H1 (cell line): Measurements from ENCODE around the gene HTR1D. TPM values are rescaled to one million over a fixed set of nuclear protein-coding genes. Genes with fewer than 3 reads are reported as not detected.
"Not testable (repeated sequence)": the region's sequence is repeated elsewhere in the genome, so short reads cannot be mapped to it uniquely, and the experiment has no call there.

Experiments used
- CTCF ChIA-PET: fragments of 300-600 bp; sonication (Branson Sonifier 250); formaldehyde crosslinking; loops from one replicate; lab custom pipeline; 2021; ENCODE audit not compliant: partially characterized antibody; lab: Charles Lee
- POLR2A ChIA-PET: fragments of 300-600 bp; sonication (Branson Sonifier 250); formaldehyde crosslinking; loops from one replicate; lab custom pipeline; 2021; ENCODE audit warnings: inconsistent platforms; ENCODE audit not compliant: partially characterized antibody; lab: Charles Lee
- DNase-seq, 2 experiments: peaks; one replicate each; pipeline versions ENCODE4 v3.0.0 to v3.0.0-alpha.2; 2010 to 2022; ENCODE audit warnings: low spot score in 2 of 2, low read depth in 1 of 2, mixed read lengths in 1 of 2
- FAIRE-seq: peaks from 2 replicates; lab custom pipeline; 2011; peaks lifted over from hg19 to GRCh38; lab: Jason Lieb, UNC
- H2AFZ ChIP-seq: 2 replicates; pipeline ENCODE4 v1.8.1; 2012; ENCODE audit warnings: low read length, inconsistent platforms
- H2AK5ac ChIP-seq: 2 replicates; pipeline ENCODE4 v1.6.1; 2013; ENCODE audit warnings: low read depth, low read length
- H2BK120ac ChIP-seq: replicated peaks from 2 replicates; pipeline ENCODE3; 2013; ENCODE audit warnings: low read depth, low read length, inconsistent platforms
- H2BK12ac ChIP-seq: 2 replicates; pipeline ENCODE4 v1.6.1; 2013; ENCODE audit warnings: low read depth, low read length
- H2BK15ac ChIP-seq: 2 replicates; pipeline ENCODE4 v1.6.1; 2013; ENCODE audit warnings: low read length
- H2BK20ac ChIP-seq: 2 replicates; pipeline ENCODE4 v1.6.1; 2013; ENCODE audit warnings: low read length
- H2BK5ac ChIP-seq: 2 replicates; pipeline ENCODE4 v1.6.1; 2013; ENCODE audit warnings: low read depth, low read length
- H3K14ac ChIP-seq: 2 replicates; pipeline ENCODE4 v1.6.1; 2013; ENCODE audit warnings: inconsistent platforms; ENCODE audit not compliant: insufficient read length
- H3K18ac ChIP-seq: 2 replicates; pipeline ENCODE4 v1.6.1; 2013; ENCODE audit warnings: low read length; ENCODE audit errors: extremely low read depth
- H3K23ac ChIP-seq: 2 replicates; pipeline ENCODE4 v1.6.1; 2013; ENCODE audit warnings: inconsistent platforms; ENCODE audit not compliant: insufficient read length
- H3K23me2 ChIP-seq: 2 replicates; pipeline ENCODE4 v1.6.1; 2013; ENCODE audit warnings: low read depth, low read length
- H3K27ac ChIP-seq: 2 replicates; pipeline ENCODE4 v1.6.1; 2011; ENCODE audit warnings: low read depth, low read length, inconsistent platforms
- H3K27me3 ChIP-seq, 4 experiments: replicated peaks in 1 of 4; 1 replicate in 1 of 4; 2 replicates in 3 of 4; pipeline versions ENCODE4 v1.6.1 to v1.8.1; 2011 to 2013; ENCODE audit warnings: low read length in 3 of 4, mild to moderate bottlenecking in 3 of 4, inconsistent platforms in 2 of 4, mixed read lengths in 2 of 4, moderate library complexity in 1 of 4; ENCODE audit not compliant: control insufficient read depth in 3 of 4, insufficient read depth in 3 of 4; ENCODE audit errors: extremely low read depth in 1 of 4
- H3K36me3 ChIP-seq, 4 experiments: 2 replicates each; pipeline versions ENCODE4 v1.6.1 to v1.8.1; 2011 to 2013; ENCODE audit warnings: mild to moderate bottlenecking in 4 of 4, low read length in 3 of 4, moderate library complexity in 2 of 4, control low read depth in 1 of 4, inconsistent platforms in 1 of 4; ENCODE audit not compliant: insufficient read depth in 4 of 4, control insufficient read depth in 2 of 4
- H3K4ac ChIP-seq: replicated peaks from 2 replicates; pipeline ENCODE3; 2013; ENCODE audit warnings: low read length, low read depth, mixed read lengths, inconsistent platforms; ENCODE audit not compliant: insufficient read length
- H3K4me1 ChIP-seq, 4 experiments: replicated peaks in 1 of 4; 1 replicate in 1 of 4; 2 replicates in 3 of 4; pipeline versions ENCODE4 v1.6.1 to v1.8.1; 2011 to 2013; ENCODE audit warnings: low read length in 3 of 4, inconsistent platforms in 2 of 4, mixed read lengths in 1 of 4; ENCODE audit not compliant: insufficient read depth in 4 of 4, control insufficient read depth in 3 of 4
- H3K4me2 ChIP-seq, 2 experiments: 2 replicates each; pipeline versions ENCODE4 v1.6.1 to v1.8.1; 2011 to 2013; ENCODE audit warnings: low read depth in 2 of 2, low read length in 2 of 2, control low read depth in 1 of 2, inconsistent platforms in 1 of 2, mild to moderate bottlenecking in 1 of 2; ENCODE audit not compliant: insufficient read depth in 1 of 2
- H3K4me3 ChIP-seq, 4 experiments: fragments of 200-600, 300-600 bp in 1 of 4; sonication (generic), shearing (Covaris generic), sonication (Bioruptor Twin) in 1 of 4; 2 replicates each; pipeline versions ENCODE4 v1.5.1 to v1.8.1; 2011 to 2016; ENCODE audit warnings: low read length in 4 of 4, low read depth in 3 of 4, control low read depth in 2 of 4, inconsistent platforms in 2 of 4, mild to moderate bottlenecking in 2 of 4, mixed read lengths in 1 of 4, moderate library complexity in 1 of 4; ENCODE audit not compliant: insufficient read depth in 2 of 4; ENCODE audit errors: extremely low read depth in 1 of 4
- H3K56ac ChIP-seq: replicated peaks from 2 replicates; pipeline ENCODE3; 2013; ENCODE audit warnings: low read depth, mild to moderate bottlenecking, mixed read lengths, low read length, inconsistent platforms; ENCODE audit not compliant: insufficient read length
- H3K79me1 ChIP-seq: 2 replicates; pipeline ENCODE4 v1.6.1; 2013; ENCODE audit warnings: low read depth, low read length, control low read depth
- H3K79me2 ChIP-seq, 2 experiments: 2 replicates each; pipeline versions ENCODE4 v1.6.1 to v1.8.1; 2012 to 2013; ENCODE audit warnings: low read length in 2 of 2, mild to moderate bottlenecking in 2 of 2, inconsistent platforms in 1 of 2; ENCODE audit not compliant: insufficient read depth in 2 of 2, control insufficient read depth in 1 of 2
- H3K9ac ChIP-seq, 4 experiments: replicated peaks in 1 of 4; 1 replicate in 1 of 4; 2 replicates in 3 of 4; pipeline versions ENCODE4 v1.6.1 to v1.8.1; 2011 to 2013; ENCODE audit warnings: low read depth in 3 of 4, low read length in 3 of 4, control low read depth in 2 of 4, mild to moderate bottlenecking in 2 of 4, moderate library complexity in 2 of 4, inconsistent platforms in 1 of 4; ENCODE audit errors: extremely low read depth in 1 of 4
- H3K9me3 ChIP-seq, 2 experiments: 2 replicates each; pipeline versions ENCODE4 v1.6.1 to v1.8.1; 2012 to 2013; ENCODE audit warnings: mild to moderate bottlenecking in 2 of 2, moderate library complexity in 2 of 2, control low read depth in 1 of 2, inconsistent platforms in 1 of 2, low read depth in 1 of 2, low read length in 1 of 2, mixed read lengths in 1 of 2; ENCODE audit not compliant: insufficient read depth in 2 of 2
- H4K20me1 ChIP-seq, 2 experiments: replicated peaks in 1 of 2; 2 replicates each; pipeline versions ENCODE3 to v1.8.1; 2011 to 2013; ENCODE audit warnings: inconsistent platforms in 2 of 2, low read length in 2 of 2, mild to moderate bottlenecking in 1 of 2; ENCODE audit not compliant: insufficient read depth in 2 of 2, control insufficient read depth in 1 of 2
- H4K5ac ChIP-seq: 2 replicates; pipeline ENCODE4 v1.6.1; 2013; ENCODE audit warnings: low read length, low read depth, mixed read lengths, inconsistent platforms; ENCODE audit not compliant: insufficient read length
- H4K8ac ChIP-seq: 2 replicates; pipeline ENCODE4 v1.8.0; 2013; ENCODE audit warnings: mild to moderate bottlenecking, moderate library complexity, low read length, inconsistent platforms; ENCODE audit not compliant: insufficient read depth; ENCODE audit errors: extremely low read depth
- H4K91ac ChIP-seq: replicated peaks from 2 replicates; pipeline ENCODE3; 2013; ENCODE audit warnings: low read length, mixed read lengths, inconsistent platforms; ENCODE audit not compliant: insufficient read length
- WGBS, 2 experiments: shearing (Covaris generic) in 1 of 2; methylation state at CpG; one replicate each; pipeline versions ENCODE4 v1.1.6 to v1.1.7; 2013 to 2015; ENCODE audit warnings: low lambda C conversion rate in 2 of 2, mixed read lengths in 2 of 2, inconsistent platforms in 1 of 2, low coverage in 1 of 2, missing lambda C conversion rate in 1 of 2; ENCODE audit not compliant: insufficient replicate concordance in 2 of 2, insufficient coverage in 1 of 2, insufficient read length in 1 of 2; ENCODE audit errors: extremely low coverage in 1 of 2, missing lambda C conversion rate in 1 of 2; 5-methylcytosine and 5-hydroxymethylcytosine counted together
- polyA plus RNA-seq, 7 experiments: library from polyadenylated mRNA; depleted of rRNA in 3 of 7; stranded (reverse) in 5 of 7; unstranded in 2 of 7; fragments of >200 nt in 5 of 7; fragments of 200-250 nt in 2 of 7; gene quantifications; 1 replicate in 5 of 7; 2 replicates in 1 of 7; 4 replicates in 1 of 7; pipeline versions ENCODE4 v1.2.1 to v1.2.3, GENCODE V29; 2011 to 2013; ENCODE audit warnings: missing spikeins in 2 of 7, mixed read lengths in 2 of 7
- total RNA-seq: library from RNA; stranded (reverse); fragmentation: NEBNext Ultra II Directional; extraction: Animal tissue kit (Norgen Biotek cat#: 25700); gene quantifications from 2 replicates; pipeline ENCODE4 v1.2.1, GENCODE V29; 2021

Gene HTR1D
- total and polyA plus RNA-seq, 2 of the 8 experiments (the other 6 are each of a cell fraction or from before 2014, with no cell fraction given), result 8.8 to 11.5 TPM

DNA sequence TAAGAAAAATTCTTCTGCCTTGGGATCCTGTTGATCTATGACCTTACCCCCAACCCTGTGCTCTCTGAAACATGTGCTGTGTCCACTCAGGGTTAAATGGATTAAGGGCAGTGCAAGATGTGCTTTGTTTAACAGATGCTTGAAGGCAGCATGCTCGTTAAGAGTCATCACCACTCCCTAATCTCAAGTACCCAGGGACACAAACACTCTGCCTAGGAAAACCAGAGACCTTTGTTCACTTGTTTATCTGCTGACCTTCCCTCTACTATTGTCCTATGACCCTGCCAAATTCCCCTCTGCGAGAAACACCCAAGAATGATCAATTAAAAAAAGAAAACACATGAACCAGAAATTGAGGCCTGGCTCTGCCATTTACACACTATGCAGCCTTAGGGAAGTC, 40.8 kb upstream of the HTR1D start:
- H3K27ac ChIP-seq, DNase-seq, CTCF ChIA-PET: not testable (repeated sequence)

GRCh38 chr1:23257371-23257770, 40.1 kb upstream of the HTR1D start:
- H3K4me3 ChIP-seq, H3K79me2 ChIP-seq, H3K27ac ChIP-seq, H3K36me3 ChIP-seq, H3K14ac ChIP-seq, H2BK12ac ChIP-seq, H3K9me3 ChIP-seq, DNase-seq, H2BK120ac ChIP-seq, CTCF ChIA-PET, H2BK15ac ChIP-seq, H3K4me1 ChIP-seq, H3K23ac ChIP-seq, H3K56ac ChIP-seq, H4K91ac ChIP-seq, H3K4ac ChIP-seq, H3K4me2 ChIP-seq, H3K79me1 ChIP-seq, H3K18ac ChIP-seq, H2AFZ ChIP-seq, H4K5ac ChIP-seq, H2AK5ac ChIP-seq, POLR2A ChIA-PET, FAIRE-seq, H2BK20ac ChIP-seq, H3K23me2 ChIP-seq, H4K8ac ChIP-seq, H2BK5ac ChIP-seq, H4K20me1 ChIP-seq, H3K9ac ChIP-seq, H3K27me3 ChIP-seq: not testable (repeated sequence)
- whole genome bisulfite sequencing, 2 experiments, result 88% methylated on average over 9 of the region's 34 CpGs; no CpG with 5 or more reads in 1 of the 2 experiments

More for the DNA sequence above, 40.8 kb upstream of the HTR1D start:
- H3K4ac ChIP-seq, H3K9me3 ChIP-seq, H2BK15ac ChIP-seq, H2BK12ac ChIP-seq, H3K79me2 ChIP-seq, H3K79me1 ChIP-seq, H4K20me1 ChIP-seq, H3K23ac ChIP-seq, H3K36me3 ChIP-seq, H2AFZ ChIP-seq, H4K91ac ChIP-seq, FAIRE-seq, H3K14ac ChIP-seq, H3K23me2 ChIP-seq, H3K4me1 ChIP-seq, H2BK120ac ChIP-seq, H2AK5ac ChIP-seq, H3K9ac ChIP-seq, H3K4me3 ChIP-seq, H3K56ac ChIP-seq, H3K4me2 ChIP-seq, H3K18ac ChIP-seq, H4K8ac ChIP-seq, H4K5ac ChIP-seq, H2BK5ac ChIP-seq, H2BK20ac ChIP-seq, POLR2A ChIA-PET, H3K27me3 ChIP-seq: not testable (repeated sequence)
- WGBS, 2 experiments, result 89% methylated on average over 1 of the region's 2 CpGs; no CpG with 5 or more reads in 1 of the 2 experiments
